MCF 10A (cell line): ENCODE measurements around the gene OXER1. TPM values are rescaled to one million over a fixed set of nuclear protein-coding genes. Genes with fewer than 3 reads are reported as not detected.

Experiments
- BruUV-seq: library from RNA; stranded (reverse); fragments of 400-500 nt; replicated peaks from 2 replicates; lab custom pipeline; 2021; lab: Mats Ljungman, UMichigan
- CTCF ChIA-PET: fragments of 300-600 bp; sonication (Branson Sonifier 250); formaldehyde crosslinking; extraction: SDS; loops from one replicate; lab custom pipeline; 2021; ENCODE audit warnings: antibody characterized with exemption, inconsistent platforms; lab: Yijun Ruan, JAX
- POLR2A ChIA-PET: fragments of 300-600, 350-650 bp; sonication (Branson Sonifier 250); formaldehyde crosslinking; extraction: SDS; loops from one replicate; lab custom pipeline; 2020; ENCODE audit warnings: antibody characterized with exemption, inconsistent platforms; lab: Yijun Ruan, JAX
- DNase-seq: peaks from one replicate; pipeline ENCODE4 v3.0.0-alpha.2; 2018; ENCODE audit not compliant: unreplicated experiment
- H3K27ac Mint-ChIP-seq: one replicate; pipeline ENCODE4 v1.8.0; 2022; ENCODE audit warnings: mild to moderate bottlenecking, low read depth, mixed read lengths; ENCODE audit not compliant: unreplicated experiment
- H3K27me3 Mint-ChIP-seq: one replicate; pipeline ENCODE4 v1.8.0; 2022; ENCODE audit warnings: mixed read lengths; ENCODE audit not compliant: insufficient read depth, unreplicated experiment
- H3K36me3 Mint-ChIP-seq: one replicate; pipeline ENCODE4 v1.8.0; 2022; ENCODE audit warnings: mild to moderate bottlenecking, moderate library complexity, mixed read lengths; ENCODE audit not compliant: insufficient read depth, unreplicated experiment
- H3K4me1 Mint-ChIP-seq: one replicate; pipeline ENCODE4 v1.8.0; 2022; ENCODE audit warnings: mixed read lengths; ENCODE audit not compliant: insufficient read depth, unreplicated experiment
- H3K4me3 Mint-ChIP-seq: one replicate; pipeline ENCODE4 v1.8.0; 2022; ENCODE audit warnings: mild to moderate bottlenecking, moderate library complexity, mixed read lengths; ENCODE audit not compliant: unreplicated experiment
- H3K9me3 Mint-ChIP-seq: one replicate; pipeline ENCODE4 v1.8.0; 2022; ENCODE audit warnings: mixed read lengths; ENCODE audit not compliant: unreplicated experiment
- intact Hi-C: fragments of 100-400 bp; cut with micrococcal nuclease; formaldehyde crosslinking; loops from 2 replicates; pipeline ENCODE4 v1.14.1; 2022
- total RNA-seq: library from RNA; stranded (reverse); gene quantifications from 2 replicates; pipeline ENCODE4 v1.2.3, GENCODE V29; 2022
- TF ChIP-seq, protein P1 (sequence below): fragments of 200-600 bp; IDR thresholded peaks from one replicate; pipeline ENCODE4 v1.8.0; 2022; ENCODE audit warnings: antibody characterized with exemption, mild to moderate bottlenecking; ENCODE audit not compliant: unreplicated experiment

Gene OXER1
- total RNA-seq, 1 experiment from 2014 or later = not detected

DNA sequence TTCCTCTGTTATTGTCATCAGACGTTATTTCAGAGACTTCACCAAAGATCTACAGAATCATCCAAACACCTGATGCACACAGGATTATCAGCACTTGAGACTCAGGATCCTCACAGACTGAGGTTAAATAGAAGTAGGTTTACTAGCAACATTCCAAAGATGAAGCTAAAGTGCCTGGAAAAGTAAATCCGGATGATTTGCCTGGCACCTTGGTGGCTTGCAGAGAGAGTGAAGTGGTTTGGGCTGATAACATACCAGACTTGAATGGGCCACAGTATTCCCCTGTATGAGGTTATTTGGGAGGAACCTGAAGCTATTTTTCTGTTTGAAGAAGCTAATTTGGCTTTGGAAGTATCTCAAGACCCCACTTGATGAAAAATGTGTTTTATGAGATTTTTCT, 51.0 kb downstream of the OXER1 start:
- no TSS peak for BruUV-seq
- Mint-ChIP-seq H3K9me3 (no peaks in the 10 kb centered on the region), H3K4me1 (no peaks in the 10 kb centered on the region), H3K36me3 (peaks cover 11% of the 10 kb centered on the region), H3K4me3 (no peak overlapping the region), H3K27me3 (no peaks in the 10 kb centered on the region), H3K27ac (no peak overlapping the region)
- ChIA-PET CTCF (no interaction called here), POLR2A (interaction anchor here (1.0 kb wide), 1 partner anchor 9 kb away, joined by 3 read pairs; no protein-coding TSS in a partner anchor)
- intact Hi-C loops = no loop called here
- TF ChIP-seq, protein P1, sequence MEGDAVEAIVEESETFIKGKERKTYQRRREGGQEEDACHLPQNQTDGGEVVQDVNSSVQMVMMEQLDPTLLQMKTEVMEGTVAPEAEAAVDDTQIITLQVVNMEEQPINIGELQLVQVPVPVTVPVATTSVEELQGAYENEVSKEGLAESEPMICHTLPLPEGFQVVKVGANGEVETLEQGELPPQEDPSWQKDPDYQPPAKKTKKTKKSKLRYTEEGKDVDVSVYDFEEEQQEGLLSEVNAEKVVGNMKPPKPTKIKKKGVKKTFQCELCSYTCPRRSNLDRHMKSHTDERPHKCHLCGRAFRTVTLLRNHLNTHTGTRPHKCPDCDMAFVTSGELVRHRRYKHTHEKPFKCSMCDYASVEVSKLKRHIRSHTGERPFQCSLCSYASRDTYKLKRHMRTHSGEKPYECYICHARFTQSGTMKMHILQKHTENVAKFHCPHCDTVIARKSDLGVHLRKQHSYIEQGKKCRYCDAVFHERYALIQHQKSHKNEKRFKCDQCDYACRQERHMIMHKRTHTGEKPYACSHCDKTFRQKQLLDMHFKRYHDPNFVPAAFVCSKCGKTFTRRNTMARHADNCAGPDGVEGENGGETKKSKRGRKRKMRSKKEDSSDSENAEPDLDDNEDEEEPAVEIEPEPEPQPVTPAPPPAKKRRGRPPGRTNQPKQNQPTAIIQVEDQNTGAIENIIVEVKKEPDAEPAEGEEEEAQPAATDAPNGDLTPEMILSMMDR = no peak
- DNase-seq = no peak

Other genes with a start within 250 kb of the OXER1 start
- 41.4 and 43.8 TPM in 2 replicates for gene MTA3, start 195.5 kb downstream of the OXER1 start, total RNA-seq
- not detected in 2 replicates for gene HAAO, start 28.4 kb upstream of the OXER1 start, total RNA-seq